Upper lobe of left lung (tissue), 4 donors: ENCODE measurements around the gene UBE2E3.

Source experiments
- EP300 ChIP-seq, 4 donors: sonication (generic); formaldehyde crosslinking; IDR thresholded peaks; one replicate each; pipeline ENCODE4 v1.5.1; 2017; ENCODE audit warnings: antibody characterized with exemption in 4 of 4, control low read depth in 2 of 4
- POLR2A ChIP-seq, 4 donors: fragments of 450-650 bp; IDR thresholded peaks; one replicate each; pipeline ENCODE4 v1.5.1; 2016 to 2017; ENCODE audit warnings: antibody characterized with exemption in 4 of 4, mild to moderate bottlenecking in 2 of 4
- TF ChIP-seq, protein P1 (sequence below), 6 experiments: fragments of 450-650 bp in 4 of 6; fragments of 200-600 bp in 2 of 6; sonication (generic) in 2 of 6; IDR thresholded peaks; one replicate each; pipeline ENCODE4 v1.5.1; 2016 to 2019; ENCODE audit warnings: antibody characterized with exemption in 6 of 6

DNA sequence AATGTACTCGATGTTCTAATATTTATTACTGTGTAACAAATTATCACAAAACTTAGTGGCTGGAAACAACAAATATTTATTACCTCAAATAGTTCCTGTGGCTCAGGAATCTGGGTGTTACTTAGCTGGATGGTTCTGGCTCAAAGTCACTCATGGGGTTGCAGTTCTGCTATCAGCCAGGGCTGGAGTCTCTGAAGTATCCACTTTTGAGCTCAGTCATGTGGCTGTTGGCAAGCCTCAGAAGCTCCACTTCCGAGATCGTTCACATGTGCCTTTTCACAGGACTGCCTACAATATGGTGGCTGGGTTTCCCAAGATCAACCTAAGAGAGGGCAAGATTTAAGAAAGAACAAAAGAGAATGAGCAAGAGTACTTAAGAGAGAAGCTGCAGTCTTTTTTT, 19.4 kb upstream of the UBE2E3 start:
- no peak for TF ChIP-seq EP300 (IDR thresholded peaks at IDR 0.05)
- TF ChIP-seq, protein P1, sequence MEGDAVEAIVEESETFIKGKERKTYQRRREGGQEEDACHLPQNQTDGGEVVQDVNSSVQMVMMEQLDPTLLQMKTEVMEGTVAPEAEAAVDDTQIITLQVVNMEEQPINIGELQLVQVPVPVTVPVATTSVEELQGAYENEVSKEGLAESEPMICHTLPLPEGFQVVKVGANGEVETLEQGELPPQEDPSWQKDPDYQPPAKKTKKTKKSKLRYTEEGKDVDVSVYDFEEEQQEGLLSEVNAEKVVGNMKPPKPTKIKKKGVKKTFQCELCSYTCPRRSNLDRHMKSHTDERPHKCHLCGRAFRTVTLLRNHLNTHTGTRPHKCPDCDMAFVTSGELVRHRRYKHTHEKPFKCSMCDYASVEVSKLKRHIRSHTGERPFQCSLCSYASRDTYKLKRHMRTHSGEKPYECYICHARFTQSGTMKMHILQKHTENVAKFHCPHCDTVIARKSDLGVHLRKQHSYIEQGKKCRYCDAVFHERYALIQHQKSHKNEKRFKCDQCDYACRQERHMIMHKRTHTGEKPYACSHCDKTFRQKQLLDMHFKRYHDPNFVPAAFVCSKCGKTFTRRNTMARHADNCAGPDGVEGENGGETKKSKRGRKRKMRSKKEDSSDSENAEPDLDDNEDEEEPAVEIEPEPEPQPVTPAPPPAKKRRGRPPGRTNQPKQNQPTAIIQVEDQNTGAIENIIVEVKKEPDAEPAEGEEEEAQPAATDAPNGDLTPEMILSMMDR (IDR thresholded peaks at IDR 0.05) = no peak
- no peak for TF ChIP-seq POLR2A (IDR thresholded peaks at IDR 0.05)
